HUDEP-2 (cell line): Measurements from ENCODE around the gene REEP1.

Experiments
- DNase-seq, 76 experiments: peaks; one replicate each; lab custom pipeline; 2025; ENCODE audit not compliant: unreplicated experiment in 76 of 76; lab: John Stamatoyannopoulos, UW

The REEP1 gene

DNA sequence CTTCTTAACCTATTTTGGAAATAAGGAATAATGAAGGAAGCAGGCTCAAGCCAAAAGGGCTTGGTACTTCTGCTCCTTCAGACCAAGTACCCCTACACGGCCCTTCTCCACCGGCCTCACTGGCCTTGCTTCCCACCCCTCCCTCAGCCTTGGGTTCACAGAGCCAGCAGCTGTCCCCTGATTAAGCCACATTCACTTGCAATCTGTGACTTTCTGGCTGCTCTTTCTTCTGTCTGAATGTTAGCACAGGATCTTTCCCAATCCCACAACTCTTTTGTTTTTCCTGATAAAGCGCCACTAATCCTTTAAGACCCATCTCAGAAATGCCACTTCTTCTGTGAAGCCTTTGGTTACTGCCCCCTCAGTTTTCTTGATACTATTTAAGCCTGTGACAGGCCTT is 52.4 kb downstream of the REEP1 start:
- no peak for DNase-seq

GRCh38 chr2:86284401-86284841 is 53.0 kb downstream of the REEP1 start:
- no peak for DNase-seq

DNA sequence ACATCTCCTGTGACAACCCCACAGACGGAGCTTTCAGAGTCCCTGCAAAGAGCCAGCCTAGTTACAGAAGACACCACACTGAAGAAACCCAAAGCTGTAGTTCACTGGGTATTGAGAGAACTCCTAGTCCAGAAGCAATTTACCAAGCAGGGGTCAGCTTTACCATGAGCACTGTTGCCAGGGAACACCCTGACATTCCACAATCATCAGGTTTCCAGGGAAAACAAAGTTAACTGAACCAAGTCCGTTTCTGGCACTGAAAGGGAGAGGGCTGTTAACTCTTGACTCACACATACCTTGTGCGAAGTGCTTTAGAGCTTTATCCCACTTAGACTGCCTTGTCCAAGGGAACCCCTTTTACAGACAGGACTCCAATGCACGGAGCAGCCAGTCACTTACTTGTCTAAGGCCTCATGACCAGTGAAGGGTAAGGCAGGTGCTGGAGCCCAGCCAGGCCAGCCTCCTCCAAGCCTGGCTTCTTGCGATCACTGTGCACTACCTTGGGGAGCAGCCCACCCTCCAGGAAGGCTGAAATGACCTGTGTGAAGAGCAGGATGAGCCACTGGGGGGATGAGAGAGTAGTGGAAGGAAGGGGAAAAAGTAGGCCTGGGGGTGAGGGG is 53.9 kb downstream of the REEP1 start:
- no peak for DNase-seq

- no peak for DNase-seq
Measured at GRCh38 chr2:86281066-86281700, 56.2 kb downstream of the REEP1 start.

GRCh38 chr2:86280191-86280667 is 57.2 kb downstream of the REEP1 start:
- no peak for DNase-seq

DNA sequence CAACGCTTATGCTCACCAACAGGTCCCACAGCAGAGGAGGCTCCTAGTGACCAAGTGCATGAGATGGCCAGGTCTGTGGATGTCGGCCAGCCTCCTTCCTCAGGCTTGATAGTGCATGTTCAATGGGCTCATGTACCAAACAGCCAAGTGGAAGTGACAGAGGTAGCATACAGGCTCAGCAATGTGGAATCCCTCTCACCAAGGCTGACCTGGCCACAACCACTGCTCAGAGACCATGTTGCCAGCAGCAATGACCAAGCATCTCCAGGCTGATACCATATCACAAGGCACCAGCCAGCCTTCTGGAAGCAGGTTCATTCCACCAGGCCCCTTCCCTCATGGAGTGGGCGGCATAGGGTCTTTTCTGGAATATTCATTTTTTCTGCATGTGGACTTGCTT is 61.5 kb downstream of the REEP1 start:
- peak in 1 of 76 experiments; percentile 3 for DNase-seq

GRCh38 chr2:86275384-86275799 is 62.0 kb downstream of the REEP1 start:
- DNase-seq = no peak

DNA sequence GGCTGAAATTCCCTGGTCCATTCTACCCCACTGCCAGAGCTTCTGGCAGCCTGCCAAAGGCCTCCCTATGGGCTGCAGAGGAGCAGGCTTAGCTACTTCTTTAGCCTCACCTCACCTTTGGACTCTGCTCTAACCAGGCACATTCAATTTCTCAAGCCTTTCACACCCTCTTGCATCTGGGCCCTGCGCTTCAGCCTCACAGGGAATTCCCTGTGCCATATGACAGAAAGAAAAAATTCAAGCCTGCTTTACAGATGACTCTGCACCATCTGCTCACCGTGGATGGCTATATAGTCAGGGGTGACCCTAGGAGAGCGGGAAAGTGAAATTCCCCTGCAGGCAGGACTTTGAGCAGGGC is 62.5 kb downstream of the REEP1 start:
- DNase-seq = no peak

GRCh38 chr2:86274265-86274917 is 63.0 kb downstream of the REEP1 start:
- no peak for DNase-seq

GRCh38 chr2:86272111-86272510 is 65.3 kb downstream of the REEP1 start:
- DNase-seq = no peak

DNA sequence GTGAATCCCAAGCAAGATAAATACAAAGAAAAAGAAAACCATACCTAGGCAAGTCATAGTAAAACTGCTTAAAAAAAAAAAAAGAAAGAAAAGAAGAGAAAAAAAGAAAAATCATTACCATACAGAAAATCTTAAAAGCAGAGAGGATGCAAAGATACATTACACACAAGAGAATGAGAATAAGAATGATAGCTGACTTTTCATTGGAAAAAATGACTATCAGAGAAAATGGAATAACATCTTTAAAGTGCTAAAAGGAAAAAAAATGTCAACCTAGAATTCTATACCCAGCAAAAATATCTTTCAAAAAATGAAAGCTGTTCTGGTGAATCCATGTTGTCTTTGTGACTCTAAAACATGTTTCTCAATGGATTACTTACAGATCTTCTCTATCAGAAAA is 66.2 kb downstream of the REEP1 start:
- DNase-seq = no peak

DNA sequence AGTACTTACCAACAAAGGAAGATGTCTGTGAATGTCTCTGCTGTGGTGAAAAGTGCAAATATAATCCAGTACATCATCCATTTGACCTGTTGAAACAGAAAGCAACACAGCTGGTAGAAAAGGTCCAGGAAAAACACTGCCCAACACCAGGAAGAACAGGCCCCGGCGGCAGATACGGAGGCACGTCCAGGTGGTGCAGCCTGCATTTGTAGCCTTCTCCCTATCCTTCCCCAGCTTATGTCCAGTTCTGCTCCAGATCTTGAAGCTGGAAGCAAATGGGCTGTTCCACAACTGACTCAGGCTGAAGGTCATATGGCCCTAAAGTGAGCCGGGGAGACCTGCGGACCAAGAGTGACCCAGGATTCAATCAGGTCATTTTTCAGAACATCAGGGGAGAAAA is 73.5 kb downstream of the REEP1 start:
- DNase-seq = no peak

GRCh38 chr2:86260978-86261377 is 76.4 kb downstream of the REEP1 start:
- no peak for DNase-seq

GRCh38 chr2:86258106-86258505 is 79.3 kb downstream of the REEP1 start:
- no peak for DNase-seq

GRCh38 chr2:86256982-86257381 is 80.4 kb downstream of the REEP1 start:
- DNase-seq = no peak

DNA sequence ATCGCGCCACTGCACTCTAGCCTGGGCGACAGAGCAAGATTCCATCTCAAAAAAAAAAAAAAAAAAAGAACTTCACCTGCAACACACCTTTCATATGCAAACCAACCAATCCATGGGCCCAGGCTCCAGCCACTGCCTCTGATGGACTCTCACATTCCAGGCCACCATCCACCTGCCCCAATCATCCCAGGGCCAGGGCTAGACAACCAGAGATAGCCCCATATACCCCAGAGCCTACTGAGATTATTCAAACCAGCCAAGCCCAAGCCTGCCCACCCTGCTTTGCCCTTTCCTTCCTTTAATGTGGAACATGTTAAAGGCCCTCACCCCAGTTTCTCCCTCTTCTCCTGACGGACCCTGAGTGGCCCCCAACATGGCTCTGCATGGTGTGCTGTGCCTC is 81.1 kb downstream of the REEP1 start:
- no peak for DNase-seq

DNA sequence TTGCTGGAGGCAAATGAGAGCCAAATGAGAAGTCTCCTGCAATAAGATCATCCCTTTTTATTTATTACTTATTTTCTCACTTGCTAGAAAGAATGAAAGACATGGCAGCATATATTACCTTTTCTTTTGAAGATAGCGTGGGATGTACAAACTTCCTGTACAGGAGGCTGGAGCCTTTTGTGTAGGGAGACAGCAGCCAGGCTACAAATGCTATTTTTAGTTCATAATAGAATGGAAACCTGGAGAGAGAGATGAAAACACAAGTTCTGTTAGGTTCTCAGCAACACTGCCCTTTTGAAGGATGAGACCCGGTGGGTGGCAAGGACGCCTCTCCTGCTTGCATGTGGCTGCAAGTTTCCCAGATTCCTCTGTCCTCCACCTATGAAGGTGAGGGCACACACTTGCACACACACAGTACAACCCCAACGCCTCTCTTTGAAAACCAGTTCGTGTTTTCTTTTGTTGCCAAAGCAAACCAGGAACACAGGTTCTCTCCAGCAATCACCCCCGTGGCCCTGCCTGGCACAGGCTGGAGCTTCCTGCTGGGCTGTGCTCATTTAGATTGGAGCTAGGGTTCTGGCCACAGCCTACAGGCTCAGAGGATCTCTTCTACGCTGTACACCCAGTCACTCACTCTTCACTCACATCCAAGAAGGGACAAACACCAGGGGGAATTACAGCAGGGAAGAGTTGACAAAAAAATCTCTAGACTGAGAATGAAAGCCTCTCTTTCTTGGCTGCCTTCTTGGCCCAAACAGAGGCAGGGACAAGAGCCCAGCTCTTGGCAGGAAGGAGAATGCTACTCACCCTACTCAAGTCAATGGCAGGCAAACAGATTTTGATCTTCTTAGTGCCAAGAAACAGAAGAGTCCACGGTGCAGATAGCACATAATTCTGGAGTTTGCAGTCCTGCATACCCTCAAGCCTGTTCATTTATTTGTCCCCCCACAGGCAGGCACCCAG is 82.6 kb downstream of the REEP1 start:
- no peak for DNase-seq

GRCh38 chr2:86253424-86253823 is 84.0 kb downstream of the REEP1 start:
- DNase-seq = no peak

- DNase-seq = no peak
Measured at GRCh38 chr2:86251840-86252266, 85.6 kb downstream of the REEP1 start.

- DNase-seq = peak in 4 of 76 experiments; percentile 11 to 36 (median 16)
Measured at GRCh38 chr2:86249579-86250391, 87.6 kb downstream of the REEP1 start.
